HepG2 (cell line): ENCODE measurements around the gene ATRNL1. TPM values are rescaled to one million over a fixed set of nuclear protein-coding genes. Genes with fewer than 3 reads are reported as not detected.

Experiments
- DMAP1 ChIP-seq: IDR thresholded peaks from 2 replicates; pipeline ENCODE4 v1.6.1; 2016
- EHMT2 ChIP-seq: fragments of 200-600 bp; sonication (generic); IDR thresholded peaks from 2 replicates; pipeline ENCODE4 v1.7.0; 2017; ENCODE audit warnings: antibody characterized with exemption, low read depth, low read length, borderline replicate concordance
- FOXP1 ChIP-seq, 2 experiments: fragments of 450-650 bp in 1 of 2; IDR thresholded peaks; 2 replicates each; pipeline ENCODE4 v1.6.1; 2017 to 2018; ENCODE audit warnings: antibody characterized with exemption in 1 of 2
- HDAC2 ChIP-seq: sonication (generic); formaldehyde crosslinking; IDR thresholded peaks from 2 replicates; pipeline ENCODE4 v1.4.0; 2020; ENCODE audit warnings: missing genetic modification reagents
- HMG20B ChIP-seq: conservative IDR thresholded peaks from 2 replicates; pipeline ENCODE4 v1.6.1; 2016; ENCODE audit warnings: missing genetic modification reagents, missing compliant biosample characterization
- HNRNPLL ChIP-seq: fragments of 200-400 bp; formaldehyde crosslinking; IDR thresholded peaks from 2 replicates; pipeline ENCODE4 v1.6.1; 2017; ENCODE audit warnings: mild to moderate bottlenecking, low read depth, low read length; ENCODE audit not compliant: poor library complexity, severe bottlenecking
- JARID2 ChIP-seq: sonication (generic); formaldehyde crosslinking; IDR thresholded peaks from 2 replicates; pipeline ENCODE4 v1.8.1; 2023; ENCODE audit warnings: missing genetic modification reagents, inconsistent platforms; ENCODE audit not compliant: insufficient replicate concordance
- KAT7 ChIP-seq: IDR thresholded peaks from 2 replicates; pipeline ENCODE4 v1.6.1; 2018; ENCODE audit warnings: borderline replicate concordance, missing compliant biosample characterization
- KMT2A ChIP-seq: sonication (generic); formaldehyde crosslinking; IDR thresholded peaks from 2 replicates; pipeline ENCODE4 v1.4.0; 2020; ENCODE audit warnings: missing genetic modification reagents
- MTA1 ChIP-seq: sonication (generic); formaldehyde crosslinking; IDR thresholded peaks from 2 replicates; pipeline ENCODE4 v1.4.0; 2020; ENCODE audit warnings: missing genetic modification reagents, mild to moderate bottlenecking, borderline replicate concordance
- MYC ChIP-seq: sonication (generic); formaldehyde crosslinking; IDR thresholded peaks from 2 replicates; pipeline ENCODE4 v1.9.0; 2021; ENCODE audit warnings: missing genetic modification reagents, borderline replicate concordance
- NKX3-1 ChIP-seq: sonication (generic); formaldehyde crosslinking; IDR thresholded peaks from 2 replicates; pipeline ENCODE4 v1.5.0; 2020; ENCODE audit warnings: missing genetic modification reagents
- NR2F2 ChIP-seq: IDR thresholded peaks from 2 replicates; pipeline ENCODE4 v1.6.1; 2012; ENCODE audit warnings: low read depth, inconsistent platforms, borderline replicate concordance
- POLR2AphosphoS5 ChIP-seq: IDR thresholded peaks from 2 replicates; pipeline ENCODE4 v1.6.1; 2012; ENCODE audit warnings: low read depth, low read length
- REL ChIP-seq: sonication (generic); formaldehyde crosslinking; conservative IDR thresholded peaks from 2 replicates; pipeline ENCODE4 v1.8.0; 2022; ENCODE audit warnings: mild to moderate bottlenecking, missing genetic modification reagents, moderate library complexity
- SP140L ChIP-seq: sonication (generic); formaldehyde crosslinking; IDR thresholded peaks from 2 replicates; pipeline ENCODE4 v1.4.0; 2020; ENCODE audit warnings: missing genetic modification reagents, borderline replicate concordance
- ZFP37 ChIP-seq: sonication (generic); formaldehyde crosslinking; IDR thresholded peaks from 2 replicates; pipeline ENCODE4 v1.4.0; 2020; ENCODE audit warnings: missing genetic modification reagents, borderline replicate concordance
- ZFP90 ChIP-seq: sonication (generic); formaldehyde crosslinking; IDR thresholded peaks from 2 replicates; pipeline ENCODE4 v1.8.0; 2022; ENCODE audit warnings: missing genetic modification reagents, mild to moderate bottlenecking, inconsistent platforms, borderline replicate concordance
- ZNF232 ChIP-seq: sonication (generic); formaldehyde crosslinking; IDR thresholded peaks from 2 replicates; pipeline ENCODE4 v1.4.0; 2020; ENCODE audit warnings: missing genetic modification reagents, borderline replicate concordance
- polyA plus RNA-seq, 8 experiments: library from polyadenylated mRNA; depleted of rRNA in 3 of 8; stranded (reverse) in 7 of 8; unstranded in 1 of 8; fragments of >200 nt; fragmentation: Illumina TruSeq in 4 of 8; extraction: Trizol in 4 of 8; gene quantifications; 2 replicates each; pipeline versions ENCODE4 v1.2.1 to v1.2.3, GENCODE V29; 2011 to 2016; ENCODE audit warnings: low read depth in 4 of 8, missing spikeins in 1 of 8, mixed read lengths in 1 of 8; ENCODE audit not compliant: insufficient read depth in 1 of 8
- total RNA-seq, 5 experiments: library from RNA; depleted of rRNA; stranded (reverse); fragments of >200 nt; fragmentation: Illumina TruSeq; extraction: Trizol; gene quantifications; 2 replicates each; pipeline ENCODE4 v1.2.3, GENCODE V29; 2016; ENCODE audit warnings: low read depth in 1 of 5
- TF ChIP-seq, protein P1 (sequence below): sonication (generic); formaldehyde crosslinking; IDR thresholded peaks from 2 replicates; pipeline ENCODE4 v1.5.0; 2020; ENCODE audit warnings: mild to moderate bottlenecking, missing genetic modification reagents, borderline replicate concordance
- TF ChIP-seq, protein P2 (sequence below): sonication (generic); formaldehyde crosslinking; IDR thresholded peaks from 2 replicates; pipeline ENCODE4 v1.4.0; 2020; ENCODE audit warnings: missing genetic modification reagents
- TF ChIP-seq, protein P3 (sequence below): sonication (generic); formaldehyde crosslinking; IDR thresholded peaks from 2 replicates; pipeline ENCODE4 v1.5.0; 2020; ENCODE audit warnings: mild to moderate bottlenecking, missing genetic modification reagents
- TF ChIP-seq, protein P4 (sequence below): sonication (generic); formaldehyde crosslinking; IDR thresholded peaks from 2 replicates; pipeline ENCODE4 v1.8.1; 2023; ENCODE audit warnings: mild to moderate bottlenecking, inconsistent platforms, moderate library complexity, missing genetic modification reagents, borderline replicate concordance

ATRNL1 gene
- total and polyA plus RNA-seq, 2 of the 13 experiments (the other 11 are each of a cell fraction or from before 2014, with no cell fraction given), result 0.04 TPM; not detected in 1

DNA sequence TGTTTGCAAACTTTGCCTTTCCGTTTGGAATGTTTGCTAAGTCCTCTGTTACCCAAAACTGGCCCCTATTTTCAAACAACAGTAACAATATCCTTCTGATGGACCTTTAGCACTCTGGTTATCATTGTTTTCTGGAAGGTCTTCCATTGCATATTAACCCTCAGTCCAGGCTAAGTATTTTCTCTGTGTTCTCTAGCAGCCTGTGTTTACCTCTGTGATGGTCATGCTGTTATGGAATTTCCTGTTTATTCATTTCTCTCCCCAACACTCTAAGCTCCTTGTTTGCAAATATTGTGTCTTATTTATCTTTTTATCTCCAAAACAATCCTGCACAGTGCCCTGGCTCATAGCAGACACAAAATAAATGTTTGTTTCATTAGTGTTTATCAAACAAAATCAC is 560.3 kb downstream of the ATRNL1 start (continued):
- TF ChIP-seq, protein P1, sequence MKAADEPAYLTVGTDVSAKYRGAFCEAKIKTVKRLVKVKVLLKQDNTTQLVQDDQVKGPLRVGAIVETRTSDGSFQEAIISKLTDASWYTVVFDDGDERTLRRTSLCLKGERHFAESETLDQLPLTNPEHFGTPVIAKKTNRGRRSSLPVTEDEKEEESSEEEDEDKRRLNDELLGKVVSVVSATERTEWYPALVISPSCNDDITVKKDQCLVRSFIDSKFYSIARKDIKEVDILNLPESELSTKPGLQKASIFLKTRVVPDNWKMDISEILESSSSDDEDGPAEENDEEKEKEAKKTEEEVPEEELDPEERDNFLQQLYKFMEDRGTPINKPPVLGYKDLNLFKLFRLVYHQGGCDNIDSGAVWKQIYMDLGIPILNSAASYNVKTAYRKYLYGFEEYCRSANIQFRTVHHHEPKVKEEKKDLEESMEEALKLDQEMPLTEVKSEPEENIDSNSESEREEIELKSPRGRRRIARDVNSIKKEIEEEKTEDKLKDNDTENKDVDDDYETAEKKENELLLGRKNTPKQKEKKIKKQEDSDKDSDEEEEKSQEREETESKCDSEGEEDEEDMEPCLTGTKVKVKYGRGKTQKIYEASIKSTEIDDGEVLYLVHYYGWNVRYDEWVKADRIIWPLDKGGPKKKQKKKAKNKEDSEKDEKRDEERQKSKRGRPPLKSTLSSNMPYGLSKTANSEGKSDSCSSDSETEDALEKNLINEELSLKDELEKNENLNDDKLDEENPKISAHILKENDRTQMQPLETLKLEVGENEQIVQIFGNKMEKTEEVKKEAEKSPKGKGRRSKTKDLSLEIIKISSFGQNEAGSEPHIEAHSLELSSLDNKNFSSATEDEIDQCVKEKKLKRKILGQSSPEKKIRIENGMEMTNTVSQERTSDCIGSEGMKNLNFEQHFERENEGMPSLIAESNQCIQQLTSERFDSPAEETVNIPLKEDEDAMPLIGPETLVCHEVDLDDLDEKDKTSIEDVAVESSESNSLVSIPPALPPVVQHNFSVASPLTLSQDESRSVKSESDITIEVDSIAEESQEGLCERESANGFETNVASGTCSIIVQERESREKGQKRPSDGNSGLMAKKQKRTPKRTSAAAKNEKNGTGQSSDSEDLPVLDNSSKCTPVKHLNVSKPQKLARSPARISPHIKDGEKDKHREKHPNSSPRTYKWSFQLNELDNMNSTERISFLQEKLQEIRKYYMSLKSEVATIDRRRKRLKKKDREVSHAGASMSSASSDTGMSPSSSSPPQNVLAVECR, result no peak
- TF ChIP-seq, protein P2, sequence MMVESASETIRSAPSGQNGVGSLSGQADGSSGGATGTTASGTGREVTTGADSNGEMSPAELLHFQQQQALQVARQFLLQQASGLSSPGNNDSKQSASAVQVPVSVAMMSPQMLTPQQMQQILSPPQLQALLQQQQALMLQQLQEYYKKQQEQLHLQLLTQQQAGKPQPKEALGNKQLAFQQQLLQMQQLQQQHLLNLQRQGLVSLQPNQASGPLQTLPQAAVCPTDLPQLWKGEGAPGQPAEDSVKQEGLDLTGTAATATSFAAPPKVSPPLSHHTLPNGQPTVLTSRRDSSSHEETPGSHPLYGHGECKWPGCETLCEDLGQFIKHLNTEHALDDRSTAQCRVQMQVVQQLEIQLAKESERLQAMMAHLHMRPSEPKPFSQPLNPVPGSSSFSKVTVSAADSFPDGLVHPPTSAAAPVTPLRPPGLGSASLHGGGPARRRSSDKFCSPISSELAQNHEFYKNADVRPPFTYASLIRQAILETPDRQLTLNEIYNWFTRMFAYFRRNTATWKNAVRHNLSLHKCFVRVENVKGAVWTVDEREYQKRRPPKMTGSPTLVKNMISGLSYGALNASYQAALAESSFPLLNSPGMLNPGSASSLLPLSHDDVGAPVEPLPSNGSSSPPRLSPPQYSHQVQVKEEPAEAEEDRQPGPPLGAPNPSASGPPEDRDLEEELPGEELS, result peak; percentile 60; the same call in 1 of the 2 replicates
- TF ChIP-seq NR2F2 (no peak), POLR2AphosphoS5 (no peak), REL (CRISPR knock-in tag) (no peak), EHMT2 (no peak), SP140L (CRISPR knock-in tag) (no peak), KAT7 (CRISPR knock-in tag) (no peak), ZFP37 (no peak), DMAP1 (CRISPR knock-in tag) (no peak), HNRNPLL (no peak), NKX3-1 (no peak), ZNF232 (CRISPR knock-in tag) (no peak), MTA1 (no peak), MYC (CRISPR knock-in tag) (no peak), FOXP1 (IDR thresholded peaks at IDR 0.05) (peak; percentile 52; the same call in 1 of the 2 replicates), FOXP1 (CRISPR knock-in tag; IDR thresholded peaks at IDR 0.05) (peak; percentile 97), HMG20B (CRISPR knock-in tag) (no peak), JARID2 (CRISPR knock-in tag) (no peak), ZFP90 (CRISPR knock-in tag) (no peak), HDAC2 (CRISPR knock-in tag) (no peak), KMT2A (CRISPR knock-in tag) (no peak)
- TF ChIP-seq, protein P3, sequence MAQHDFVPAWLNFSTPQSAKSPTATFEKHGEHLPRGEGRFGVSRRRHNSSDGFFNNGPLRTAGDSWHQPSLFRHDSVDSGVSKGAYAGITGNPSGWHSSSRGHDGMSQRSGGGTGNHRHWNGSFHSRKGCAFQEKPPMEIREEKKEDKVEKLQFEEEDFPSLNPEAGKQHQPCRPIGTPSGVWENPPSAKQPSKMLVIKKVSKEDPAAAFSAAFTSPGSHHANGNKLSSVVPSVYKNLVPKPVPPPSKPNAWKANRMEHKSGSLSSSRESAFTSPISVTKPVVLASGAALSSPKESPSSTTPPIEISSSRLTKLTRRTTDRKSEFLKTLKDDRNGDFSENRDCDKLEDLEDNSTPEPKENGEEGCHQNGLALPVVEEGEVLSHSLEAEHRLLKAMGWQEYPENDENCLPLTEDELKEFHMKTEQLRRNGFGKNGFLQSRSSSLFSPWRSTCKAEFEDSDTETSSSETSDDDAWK (CRISPR knock-in tag), result no peak
- TF ChIP-seq, protein P4, sequence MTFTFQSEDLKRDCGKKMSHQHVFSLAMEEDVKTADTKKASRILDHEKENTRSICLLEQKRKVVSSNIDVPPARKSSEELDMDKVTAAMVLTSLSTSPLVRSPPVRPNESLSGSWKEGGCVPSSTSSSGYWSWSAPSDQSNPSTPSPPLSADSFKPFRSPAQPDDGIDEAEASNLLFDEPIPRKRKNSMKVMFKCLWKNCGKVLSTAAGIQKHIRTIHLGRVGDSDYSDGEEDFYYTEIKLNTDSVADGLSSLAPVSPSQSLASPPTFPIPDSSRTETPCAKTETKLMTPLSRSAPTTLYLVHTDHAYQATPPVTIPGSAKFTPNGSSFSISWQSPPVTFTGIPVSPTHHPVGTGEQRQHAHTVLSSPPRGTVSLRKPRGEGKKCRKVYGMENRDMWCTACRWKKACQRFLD (CRISPR knock-in tag), result no peak
